Measurements from ENCODE around the gene PGK1.

DNA sequence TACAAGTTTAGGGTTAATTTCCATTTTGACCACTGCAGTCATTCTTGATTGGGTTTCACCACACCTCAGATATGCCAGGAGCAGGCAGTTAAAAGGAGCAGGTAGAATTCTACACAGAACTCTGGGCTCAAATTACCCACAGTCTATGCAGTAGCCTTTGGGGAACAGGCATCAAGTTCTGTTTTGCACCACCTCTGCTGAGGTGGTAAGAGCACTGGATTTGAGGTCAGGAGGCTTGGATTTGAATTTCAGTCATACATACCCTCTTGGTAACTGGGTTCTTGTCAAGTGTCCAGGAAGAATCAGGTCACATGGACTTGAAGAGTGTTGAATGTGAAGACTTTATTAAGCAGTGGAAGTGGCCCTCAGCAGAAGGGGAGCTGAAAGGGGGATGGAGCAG is 40.4 kb upstream of the PGK1 start:
- TF ChIP-seq CTCF (IDR thresholded peaks at IDR 0.05) (no peak), POLR2A (IDR thresholded peaks at IDR 0.05) (no peak)

Data from heart left ventricle (tissue), 13 donors.